PFSK-1 (cell line): Measurements from ENCODE around the gene UNC5C.
A peak's percentile ranks its signal among the peaks of the same experiment; 100 is the strongest.

Experiments used
- FOXP2 ChIP-seq: optimal IDR thresholded peaks from 2 replicates; pipeline ENCODE3; 2011; ENCODE audit warnings: borderline replicate concordance, control low read depth, inconsistent platforms; ENCODE audit not compliant: insufficient read depth; ENCODE audit errors: extremely low read length, extremely low read depth
- POLR2AphosphoS5 ChIP-seq: IDR thresholded peaks from 2 replicates; pipeline ENCODE4 v1.6.1; 2012; ENCODE audit warnings: low read depth, mild to moderate bottlenecking, control low read depth, low read length, moderate library complexity
- REST ChIP-seq, 2 experiments: IDR thresholded peaks; 2 replicates each; pipeline versions ENCODE4 v1.6.1 to v1.8.0; 2011 to 2012; ENCODE audit warnings: low read depth in 2 of 2, low read length in 2 of 2, control low read depth in 1 of 2, inconsistent platforms in 1 of 2, mild to moderate bottlenecking in 1 of 2, moderate library complexity in 1 of 2; ENCODE audit not compliant: insufficient read depth in 1 of 2
- SIN3A ChIP-seq: IDR thresholded peaks from 2 replicates; pipeline ENCODE4 v1.6.1; 2012; ENCODE audit warnings: mild to moderate bottlenecking, low read length, moderate library complexity, borderline replicate concordance; ENCODE audit not compliant: insufficient read depth
- TAF1 ChIP-seq: IDR thresholded peaks from 2 replicates; pipeline ENCODE4 v1.6.1; 2012; ENCODE audit warnings: low read length, control low read depth, borderline replicate concordance; ENCODE audit not compliant: insufficient read depth

Gene UNC5C

GRCh38 chr4:95590615-95591014 lies 41.8 kb upstream of the UNC5C start:
- TF ChIP-seq REST (IDR thresholded peaks at IDR 0.05; ENCODE audit: insufficient read depth in 1 of 2, low read depth in 2 of 2, low read length in 2 of 2) (peak; percentile 19 to 83; a peak in 2 of 4 replicates), SIN3A (no peak), TAF1 (no peak)

GRCh38 chr4:95585016-95585695 lies 36.4 kb upstream of the UNC5C start:
- TF ChIP-seq TAF1 (no peak), REST (IDR thresholded peaks at IDR 0.05; ENCODE audit: insufficient read depth in 1 of 2, low read depth in 2 of 2, low read length in 2 of 2) (no peak), POLR2AphosphoS5 (no peak), SIN3A (no peak), FOXP2 (no peak)

- no peak for TF ChIP-seq TAF1
- TF ChIP-seq POLR2AphosphoS5 = no peak
- no peak for TF ChIP-seq FOXP2
These were observed 31.5 kb upstream of the UNC5C start for GRCh38 chr4:95580226-95580625.

GRCh38 chr4:95572304-95572991 lies 23.7 kb upstream of the UNC5C start:
- no peak for TF ChIP-seq POLR2AphosphoS5
- no peak for TF ChIP-seq TAF1

- TF ChIP-seq SIN3A (no peak), REST (IDR thresholded peaks at IDR 0.05; ENCODE audit: insufficient read depth in 1 of 2, low read depth in 2 of 2, low read length in 2 of 2) (no peak), TAF1 (no peak), POLR2AphosphoS5 (no peak), FOXP2 (no peak)
These were observed 22.8 kb upstream of the UNC5C start for GRCh38 chr4:95571577-95571976.

- TF ChIP-seq TAF1 (no peak), SIN3A (no peak), POLR2AphosphoS5 (no peak), REST (IDR thresholded peaks at IDR 0.05; ENCODE audit: insufficient read depth in 1 of 2, low read depth in 2 of 2, low read length in 2 of 2) (no peak), FOXP2 (no peak)
These were observed 15.0 kb upstream of the UNC5C start for GRCh38 chr4:95563638-95564337.
